Activated naive CD4-positive, alpha-beta T cell treated with anti-CD3 and anti-CD28 coated beads, Interleukin-2, amount 50 U/mL, for 72 hours (primary cell): ENCODE data around the gene PLA2G2C. TPM values are rescaled to one million over a fixed set of nuclear protein-coding genes. Genes with fewer than 3 reads are reported as not detected.
"Not testable (repeated sequence)": the region's sequence is repeated elsewhere in the genome, so short reads cannot be mapped to it uniquely, and the experiment has no call there.

Experiments used
- ATAC-seq, 2 donors: fragments of 150-1000 bp; cut with Tn5 transposase; 2 replicates each; pipeline ENCODE4 v1.10.0; 2021; ENCODE audit warnings: mild to moderate bottlenecking in 2 of 2, moderate library complexity in 2 of 2
- DNase-seq, 2 donors: peaks; one replicate each; pipeline ENCODE4 v3.0.0; 2021 to 2022; ENCODE audit warnings: low spot score in 2 of 2
- H3K27ac Mint-ChIP-seq, 2 donors: one replicate each; pipeline ENCODE4 v1.8.0; 2022; ENCODE audit warnings: mild to moderate bottlenecking in 2 of 2, mixed read lengths in 2 of 2
- H3K36me3 Mint-ChIP-seq, 2 donors: one replicate each; pipeline ENCODE4 v1.8.0; 2022; ENCODE audit warnings: mixed read lengths in 2 of 2
- H3K9me3 Mint-ChIP-seq, 2 donors: one replicate each; pipeline ENCODE4 v1.8.0; 2022; ENCODE audit warnings: mixed read lengths in 2 of 2
- total RNA-seq, 2 donors: library from RNA; stranded (reverse); gene quantifications; one replicate each; pipeline ENCODE4 v1.2.3, GENCODE V29; 2022

PLA2G2C gene
- total RNA-seq, 2 donors from 2014 or later, result 0.58 TPM; not detected in 1

DNA sequence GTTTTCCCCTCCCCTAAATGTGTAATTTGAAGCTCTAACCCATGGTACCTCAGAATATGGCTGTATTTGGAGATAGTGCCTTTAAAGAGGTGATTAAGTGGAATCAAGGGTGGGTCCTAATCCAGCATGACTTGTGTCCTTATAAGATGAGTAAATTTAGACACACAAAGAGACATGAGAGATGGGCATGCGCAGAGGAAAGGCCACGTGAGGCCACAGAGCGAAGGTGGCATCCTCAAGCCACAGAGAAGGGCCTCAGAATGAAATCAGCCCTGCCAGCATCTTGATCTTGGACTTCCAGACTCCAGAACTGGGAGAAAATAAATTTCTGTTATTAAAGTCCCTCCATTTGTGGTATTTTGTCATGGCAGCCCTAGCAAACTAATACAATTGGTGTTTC is 50.1 kb downstream of the PLA2G2C start:
- DNase-seq, result no peak
- H3K36me3 Mint-ChIP-seq, result no peaks in the 10 kb centered on the region
- ATAC-seq, result no peak
- no peak overlapping the region for H3K27ac Mint-ChIP-seq
- H3K9me3 Mint-ChIP-seq, result no peaks in the 10 kb centered on the region

- no peak for DNase-seq
- Mint-ChIP-seq H3K27ac (no peak overlapping the region), H3K9me3 (no peaks in the 10 kb centered on the region), H3K36me3 (no peaks in the 10 kb centered on the region)
- no peak for ATAC-seq
Measured at GRCh38 chr1:20134995-20135394, 51.3 kb downstream of the PLA2G2C start.

DNA sequence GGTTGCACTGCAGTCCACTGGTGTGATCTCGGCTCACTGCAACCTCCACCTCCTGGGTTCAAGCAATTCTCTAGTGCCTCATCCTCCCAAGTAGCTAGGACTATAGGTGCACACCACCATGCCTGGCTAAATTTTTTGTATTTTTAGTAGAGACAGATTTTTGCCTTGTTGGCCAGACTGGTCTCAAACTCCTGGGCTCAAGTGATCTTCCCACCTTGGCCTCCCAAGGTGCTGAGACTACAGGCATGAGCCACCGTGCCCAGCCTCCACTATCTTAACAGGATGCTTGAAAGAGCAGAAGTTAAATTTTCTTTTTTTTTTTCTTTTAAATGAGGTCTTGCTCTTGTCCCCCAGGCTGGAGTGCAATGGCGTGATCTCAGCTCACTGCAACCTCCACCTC is 55.8 kb downstream of the PLA2G2C start:
- not testable (repeated sequence) for ATAC-seq, H3K9me3 Mint-ChIP-seq, DNase-seq, H3K27ac Mint-ChIP-seq, H3K36me3 Mint-ChIP-seq

- DNase-seq (no peak), ATAC-seq (no peak)
- no peaks in the 10 kb centered on the region for H3K36me3 Mint-ChIP-seq
- H3K27ac Mint-ChIP-seq, result no peak overlapping the region
- H3K9me3 Mint-ChIP-seq, result no peaks in the 10 kb centered on the region
Measured at GRCh38 chr1:20126806-20127440, 59.4 kb downstream of the PLA2G2C start.

- H3K9me3 Mint-ChIP-seq, result no peaks in the 10 kb centered on the region
- no peaks in the 10 kb centered on the region for H3K36me3 Mint-ChIP-seq
- ATAC-seq, result peak; percentile 51 to 76
- H3K27ac Mint-ChIP-seq, result no peak overlapping the region
- no peak for DNase-seq
Measured at GRCh38 chr1:20126041-20126805, 60.1 kb downstream of the PLA2G2C start.

DNA sequence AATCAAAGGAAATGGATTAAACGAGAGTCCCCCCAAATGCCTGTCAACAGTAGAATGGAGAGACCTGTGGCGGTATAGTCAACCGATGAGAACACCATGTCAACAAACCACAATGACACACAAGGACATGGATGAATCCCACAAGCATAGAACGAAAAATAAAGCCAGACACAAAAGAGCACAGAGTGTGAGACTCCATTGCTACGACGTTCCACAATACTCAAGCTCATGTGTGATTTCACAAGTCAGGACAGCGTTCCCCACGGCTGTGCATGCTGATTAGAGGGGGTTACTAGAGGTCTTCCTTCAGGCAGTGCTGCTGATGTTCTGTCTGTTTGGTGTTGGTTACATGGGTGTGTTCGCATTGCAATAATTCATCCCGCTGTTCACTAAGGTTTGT is 61.2 kb downstream of the PLA2G2C start:
- Mint-ChIP-seq H3K27ac (no peak overlapping the region), H3K9me3 (no peaks in the 10 kb centered on the region), H3K36me3 (no peaks in the 10 kb centered on the region)
- ATAC-seq (peak in 1 of 2 donors; percentile 52), DNase-seq (no peak)

- no peak for DNase-seq
- no peaks in the 10 kb centered on the region for H3K36me3 Mint-ChIP-seq
- H3K9me3 Mint-ChIP-seq, result no peaks in the 10 kb centered on the region
- H3K27ac Mint-ChIP-seq, result no peak overlapping the region
- peak; percentile 56 to 88 for ATAC-seq
Measured at GRCh38 chr1:20124456-20125057, 61.8 kb downstream of the PLA2G2C start.

GRCh38 chr1:20123722-20124455 is 62.4 kb downstream of the PLA2G2C start:
- DNase-seq, result no peak
- no peak for ATAC-seq
- H3K9me3 Mint-ChIP-seq, result no peaks in the 10 kb centered on the region
- H3K36me3 Mint-ChIP-seq, result no peaks in the 10 kb centered on the region
- H3K27ac Mint-ChIP-seq, result no peak overlapping the region

GRCh38 chr1:20120796-20121195 is 65.5 kb downstream of the PLA2G2C start:
- no peaks in the 10 kb centered on the region for H3K36me3 Mint-ChIP-seq
- ATAC-seq, result no peak
- H3K9me3 Mint-ChIP-seq, result no peaks in the 10 kb centered on the region
- no peak for DNase-seq
- no peak overlapping the region for H3K27ac Mint-ChIP-seq

GRCh38 chr1:20119347-20119746 is 67.0 kb downstream of the PLA2G2C start, which contains the start of gene PLA2G2D:
PLA2G2D (minus strand) TSS chr1:20119536; CDS start chr1:20119498, 38 bp downstream.
- DNase-seq (no peak), ATAC-seq (no peak)
- H3K9me3 Mint-ChIP-seq, result no peaks in the 10 kb centered on the region
- H3K27ac Mint-ChIP-seq, result no peak within 1 kb of the TSS
- H3K36me3 Mint-ChIP-seq, result no peaks in the 10 kb centered on the region

DNA sequence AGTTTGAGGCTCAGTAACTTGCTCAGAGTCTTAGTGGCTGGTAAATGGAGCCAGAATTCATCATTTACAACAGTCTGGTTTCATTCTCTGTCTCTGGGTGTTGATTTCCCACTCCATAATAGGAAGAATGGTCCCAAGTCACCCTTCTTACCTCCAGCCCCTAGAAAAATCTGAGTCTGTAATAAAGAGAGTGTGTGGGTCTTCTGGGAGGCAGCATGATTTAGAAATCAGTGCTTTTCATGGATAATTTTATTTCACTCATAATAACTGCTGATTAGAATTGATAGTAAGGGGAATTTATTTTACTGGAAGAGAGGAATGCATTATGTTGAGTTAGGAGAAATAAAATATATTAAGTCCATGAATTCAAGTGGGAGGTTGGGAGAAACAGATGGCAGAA is 69.1 kb downstream of the PLA2G2C start:
- no peaks in the 10 kb centered on the region for H3K36me3 Mint-ChIP-seq
- no peaks in the 10 kb centered on the region for H3K9me3 Mint-ChIP-seq
- H3K27ac Mint-ChIP-seq, result no peak overlapping the region
- ATAC-seq (no peak), DNase-seq (no peak)

DNA sequence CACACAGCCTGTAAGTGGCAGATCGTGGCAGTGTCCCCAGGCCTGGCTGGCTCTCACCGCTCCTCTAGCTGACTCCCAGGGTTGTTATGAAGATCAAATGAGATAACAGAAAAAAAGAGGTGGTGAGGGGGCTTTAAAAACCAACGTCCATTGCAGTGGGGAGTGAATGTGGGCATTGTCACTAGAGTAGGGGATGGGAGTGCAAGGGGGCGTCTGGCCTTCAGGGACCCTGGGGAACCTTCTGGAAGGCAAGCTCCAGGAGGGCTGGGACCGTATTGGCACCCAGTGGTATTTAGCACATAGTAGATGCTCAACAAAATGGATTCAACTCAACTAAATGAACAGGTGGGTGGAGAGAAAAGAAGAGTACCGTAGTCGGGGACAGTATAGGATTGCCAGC is 70.4 kb downstream of the PLA2G2C start:
- no peak overlapping the region for H3K27ac Mint-ChIP-seq
- H3K36me3 Mint-ChIP-seq, result no peaks in the 10 kb centered on the region
- ATAC-seq (no peak), DNase-seq (no peak)
- H3K9me3 Mint-ChIP-seq, result no peaks in the 10 kb centered on the region

DNA sequence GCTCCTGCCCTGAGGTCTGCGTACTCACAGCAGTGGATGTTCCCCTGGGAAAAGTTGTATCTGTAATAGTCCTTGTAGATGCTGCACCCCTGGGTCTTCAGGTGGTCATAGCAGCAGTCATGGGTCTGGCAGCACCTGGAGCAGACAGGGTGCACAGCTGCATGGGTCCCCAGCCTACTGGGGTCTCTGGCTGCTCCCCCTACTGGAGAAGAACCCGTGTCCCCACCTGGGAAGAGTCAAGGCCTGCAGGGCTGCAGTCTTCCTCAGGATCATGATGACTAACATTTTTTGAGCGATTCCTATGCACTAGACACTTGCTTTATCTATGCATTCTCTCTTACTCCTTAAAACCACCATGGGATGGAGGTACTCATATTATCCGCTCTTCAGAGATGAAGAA is 70.8 kb downstream of the PLA2G2C start:
- no peak overlapping the region for H3K27ac Mint-ChIP-seq
- DNase-seq (no peak), ATAC-seq (no peak)
- no peaks in the 10 kb centered on the region for H3K9me3 Mint-ChIP-seq
- H3K36me3 Mint-ChIP-seq, result no peaks in the 10 kb centered on the region

- Mint-ChIP-seq H3K27ac (peak overlapping the region in 1 of 2 donors; percentile 40), H3K9me3 (no peaks in the 10 kb centered on the region), H3K36me3 (no peaks in the 10 kb centered on the region)
- ATAC-seq (no peak), DNase-seq (no peak)
Measured at GRCh38 chr1:20114021-20114648, 72.2 kb downstream of the PLA2G2C start.
